HEK293T (cell line): ENCODE measurements around the gene PGS1.
"Not testable (repeated sequence)": the region's sequence is repeated elsewhere in the genome, so short reads cannot be mapped to it uniquely, and the experiment has no call there.

Source experiments
- CTCF ChIA-PET: fragments of 350-600 bp; formaldehyde crosslinking; extraction: SDS; loops from one replicate; lab custom pipeline; 2021; ENCODE audit warnings: antibody characterized with exemption, inconsistent platforms; lab: Yijun Ruan, JAX
- POLR2A ChIA-PET: fragments of 350-600 bp; formaldehyde crosslinking; extraction: SDS; loops from one replicate; lab custom pipeline; 2020; ENCODE audit warnings: antibody characterized with exemption, inconsistent platforms; lab: Yijun Ruan, JAX
- DNase-seq: peaks from one replicate; pipeline ENCODE4 v3.0.0; 2012; ENCODE audit warnings: mixed read lengths; ENCODE audit errors: extremely low spot score
- ARNT ChIP-seq: fragments of 450-650 bp; IDR thresholded peaks from 2 replicates; pipeline ENCODE4 v1.6.1; 2017; ENCODE audit warnings: mild to moderate bottlenecking
- BHLHE40 ChIP-seq: fragments of 450-650 bp; IDR thresholded peaks from 2 replicates; pipeline ENCODE4 v1.6.1; 2016; ENCODE audit warnings: mild to moderate bottlenecking, moderate library complexity, borderline replicate concordance
- CTBP1 ChIP-seq: fragments of 450-650 bp; IDR thresholded peaks from 2 replicates; pipeline ENCODE4 v1.6.1; 2016; ENCODE audit warnings: borderline replicate concordance
- ELF4 ChIP-seq: fragments of 450-650 bp; IDR thresholded peaks from 2 replicates; pipeline ENCODE4 v1.6.1; 2017; ENCODE audit warnings: antibody characterized with exemption
- FOXA1 ChIP-seq: fragments of 450-650 bp; IDR thresholded peaks from 2 replicates; pipeline ENCODE4 v1.6.1; 2016; ENCODE audit warnings: mild to moderate bottlenecking
- FOXK2 ChIP-seq: fragments of 450-650 bp; IDR thresholded peaks from 2 replicates; pipeline ENCODE4 v1.6.1; 2016; ENCODE audit warnings: mild to moderate bottlenecking
- FOXM1 ChIP-seq: fragments of 450-650 bp; IDR thresholded peaks from 2 replicates; pipeline ENCODE4 v1.6.1; 2017; ENCODE audit warnings: mild to moderate bottlenecking, borderline replicate concordance
- HDGF ChIP-seq: fragments of 450-650 bp; IDR thresholded peaks from 2 replicates; pipeline ENCODE4 v1.6.1; 2017; ENCODE audit warnings: antibody characterized with exemption, borderline replicate concordance
- L3MBTL2 ChIP-seq: fragments of 450-650 bp; conservative IDR thresholded peaks from 2 replicates; pipeline ENCODE4 v1.6.1; 2016; ENCODE audit warnings: mild to moderate bottlenecking
- LEF1 ChIP-seq: fragments of 450-650 bp; IDR thresholded peaks from 2 replicates; pipeline ENCODE4 v1.6.1; 2017; ENCODE audit warnings: mild to moderate bottlenecking, borderline replicate concordance
- NFRKB ChIP-seq: fragments of 450-650 bp; IDR thresholded peaks from 2 replicates; pipeline ENCODE4 v1.6.1; 2016; ENCODE audit warnings: mild to moderate bottlenecking, moderate library complexity
- PKNOX1 ChIP-seq: fragments of 450-650 bp; IDR thresholded peaks from 2 replicates; pipeline ENCODE4 v1.6.1; 2016
- SP1 ChIP-seq: fragments of 450-650 bp; IDR thresholded peaks from 2 replicates; pipeline ENCODE4 v1.6.1; 2017
- SUZ12 ChIP-seq: fragments of 450-650 bp; IDR thresholded peaks from 2 replicates; pipeline ENCODE4 v1.6.1; 2016; ENCODE audit warnings: mild to moderate bottlenecking
- TARDBP ChIP-seq: fragments of 450-650 bp; IDR thresholded peaks from 2 replicates; pipeline ENCODE4 v1.6.1; 2016
- ZNF384 ChIP-seq: fragments of 450-650 bp; IDR thresholded peaks from 2 replicates; pipeline ENCODE4 v1.6.1; 2016

Gene PGS1

GRCh38 chr17:78461799-78462053, 83.3 kb downstream of the PGS1 start:
- DNase-seq, result no peak
- CTCF ChIA-PET, result no interaction called here
- POLR2A ChIA-PET, result no interaction called here
- TF ChIP-seq ARNT, result no peak
- TF ChIP-seq TARDBP, result no peak
- TF ChIP-seq BHLHE40, result no peak
- TF ChIP-seq L3MBTL2, result no peak
- TF ChIP-seq FOXK2, result no peak
- no peak for TF ChIP-seq CTBP1
- TF ChIP-seq ELF4, result no peak
- TF ChIP-seq NFRKB, result no peak
- no peak for TF ChIP-seq LEF1
- no peak for TF ChIP-seq PKNOX1
- no peak for TF ChIP-seq FOXA1
- TF ChIP-seq SP1, result no peak
- no peak for TF ChIP-seq HDGF
- TF ChIP-seq FOXM1, result no peak
- TF ChIP-seq ZNF384, result no peak
- no peak for TF ChIP-seq SUZ12

GRCh38 chr17:78462148-78462547, 83.7 kb downstream of the PGS1 start:
- no peak for TF ChIP-seq NFRKB
- no peak for TF ChIP-seq FOXA1
- TF ChIP-seq L3MBTL2, result no peak
- no peak for TF ChIP-seq SP1
- no peak for TF ChIP-seq HDGF
- TF ChIP-seq LEF1, result no peak
- TF ChIP-seq PKNOX1, result no peak
- TF ChIP-seq SUZ12, result no peak
- TF ChIP-seq CTBP1, result no peak
- no peak for TF ChIP-seq BHLHE40
- no peak for TF ChIP-seq ELF4
- no peak for TF ChIP-seq TARDBP
- TF ChIP-seq ZNF384, result no peak
- no peak for TF ChIP-seq FOXM1
- no peak for DNase-seq
- CTCF ChIA-PET, result no interaction called here
- POLR2A ChIA-PET, result no interaction called here

GRCh38 chr17:78466109-78466785, 87.8 kb downstream of the PGS1 start:
- CTCF ChIA-PET, POLR2A ChIA-PET: not testable (repeated sequence)

GRCh38 chr17:78466786-78467715, 88.6 kb downstream of the PGS1 start:
- ChIA-PET POLR2A (no interaction called here), CTCF (interaction anchor here (0.7 kb wide), 1 partner anchor 355 kb away, joined by 3 read pairs; no protein-coding TSS in a partner anchor)
- no peak for DNase-seq
- TF ChIP-seq ARNT (no peak), FOXA1 (no peak), FOXK2 (no peak), L3MBTL2 (no peak), SUZ12 (no peak), BHLHE40 (no peak), HDGF (no peak), ZNF384 (no peak), TARDBP (no peak), NFRKB (no peak), LEF1 (no peak), FOXM1 (no peak), PKNOX1 (no peak), SP1 (no peak), ELF4 (no peak), CTBP1 (no peak)

More at GRCh38 chr17:78466109-78466785, 87.8 kb downstream of the PGS1 start:
- DNase-seq, result not testable (repeated sequence)

GRCh38 chr17:78468366-78468765, 89.9 kb downstream of the PGS1 start:
- TF ChIP-seq FOXM1 (no peak), TARDBP (no peak), NFRKB (no peak), L3MBTL2 (no peak), CTBP1 (no peak), ARNT (no peak), PKNOX1 (no peak), SP1 (no peak), HDGF (no peak), FOXA1 (no peak), ELF4 (no peak), SUZ12 (no peak), BHLHE40 (no peak), LEF1 (no peak), FOXK2 (no peak), ZNF384 (no peak)
- no peak for DNase-seq
- ChIA-PET CTCF (no interaction called here), POLR2A (no interaction called here)
